NK-92 treated with Interleukin-12 subunit alpha and Interleukin-12 subunit beta, amount 100 ng/mL, for 24 hours (cell line): ENCODE measurements around the gene POLR2A.

Experiments used
- DNase-seq: peaks from one replicate; lab custom pipeline; 2025; lab: John Stamatoyannopoulos, UW

The POLR2A gene

GRCh38 chr17:7484067-7484918, at the start of gene POLR2A:
Gene POLR2A, plus strand, starts transcription at chr17:7484366.
- DNase-seq = peak; percentile 89

- no peak for DNase-seq
These were observed 48.2 kb upstream of the POLR2A start for GRCh38 chr17:7435676-7436555.

- DNase-seq = no peak
These were observed 47.4 kb upstream of the POLR2A start for GRCh38 chr17:7436556-7437368.

- DNase-seq = no peak
These were observed 46.8 kb upstream of the POLR2A start for GRCh38 chr17:7437369-7437863.

- DNase-seq = no peak
These were observed 46.1 kb upstream of the POLR2A start for GRCh38 chr17:7437950-7438614.

GRCh38 chr17:7438656-7439460, 45.3 kb upstream of the POLR2A start:
- no peak for DNase-seq

- no peak for DNase-seq
These were observed 44.6 kb upstream of the POLR2A start, which contains the start of gene FGF11 for GRCh38 chr17:7439462-7440112. Gene FGF11, plus strand, starts transcription at chr17:7439512. Its CDS starts 109 bp downstream, at chr17:7439621.

GRCh38 chr17:7440113-7440833, 43.9 kb upstream of the POLR2A start:
- no peak for DNase-seq

- DNase-seq = no peak
These were observed 43.4 kb upstream of the POLR2A start for GRCh38 chr17:7440834-7441195.

- DNase-seq = no peak
These were observed 42.9 kb upstream of the POLR2A start for GRCh38 chr17:7441266-7441665.

GRCh38 chr17:7442142-7442541, 42.0 kb upstream of the POLR2A start:
- no peak for DNase-seq

- no peak for DNase-seq
These were observed 40.4 kb upstream of the POLR2A start for GRCh38 chr17:7443499-7444485.

GRCh38 chr17:7444682-7445618, 39.2 kb upstream of the POLR2A start, which contains the start of gene CHRNB1:
Gene CHRNB1, plus strand, starts transcription at chr17:7445061. Its CDS starts 67 bp downstream, at chr17:7445128.
- no peak for DNase-seq

GRCh38 chr17:7445619-7445968, 38.6 kb upstream of the POLR2A start:
- no peak for DNase-seq

- no peak for DNase-seq
These were observed 35.7 kb upstream of the POLR2A start for GRCh38 chr17:7448461-7448860.

- no peak for DNase-seq
These were observed 24.1 kb upstream of the POLR2A start for GRCh38 chr17:7459961-7460545.
